A673 (cell line): ENCODE results near the gene OOSP1.

ENCODE experiments used
- CTCF ChIP-seq: fragments of 300-800, 200-600 bp; sonication (generic); conservative IDR thresholded peaks from 2 replicates; pipeline ENCODE4 v1.5.1; 2017; ENCODE audit warnings: low read depth, mild to moderate bottlenecking, antibody characterized with exemption, low read length, moderate library complexity, mixed read lengths
- EZH2 ChIP-seq: fragments of 200-600 bp; sonication (generic); IDR thresholded peaks from 2 replicates; pipeline ENCODE4 v1.6.1; 2017; ENCODE audit warnings: borderline replicate concordance, low read depth, mild to moderate bottlenecking, mixed read lengths, antibody characterized with exemption, low read length; ENCODE audit not compliant: poor library complexity, severe bottlenecking

- TF ChIP-seq EZH2, result no peak
- no peak for TF ChIP-seq CTCF
These were observed 29.6 kb downstream of the OOSP1 start for GRCh38 chr11:59967677-59968394.
